ENCODE measurements around the gene LAMA2. TPM values are rescaled to one million over a fixed set of nuclear protein-coding genes. Genes with fewer than 3 reads are reported as not detected.

LAMA2 gene
- total and polyA plus RNA-seq, 2 of the 8 experiments (the other 6 are each of a cell fraction or from before 2014, with no cell fraction given): 1.3 to 3.8 TPM

- H3K9ac ChIP-seq (replicated peaks in 1 of 4; ENCODE audit: extremely low read depth in 1 of 4, low read depth in 3 of 4, low read length in 3 of 4): no peak overlapping the region
- no peak overlapping the region for H4K91ac ChIP-seq (replicated peaks; ENCODE audit: insufficient read length, low read length)
- no peak overlapping the region for H3K4me3 ChIP-seq (ENCODE audit: extremely low read depth in 1 of 4, insufficient read depth in 2 of 4, low read depth in 3 of 4, low read length in 4 of 4)
- no peak overlapping the region for H2BK12ac ChIP-seq (ENCODE audit: low read depth, low read length)
- H3K4me2 ChIP-seq (ENCODE audit: insufficient read depth in 1 of 2, low read depth in 2 of 2, low read length in 2 of 2): no peak overlapping the region
- H2BK20ac ChIP-seq (ENCODE audit: low read length): no peak overlapping the region
- no peaks in the 10 kb centered on the region for H3K36me3 ChIP-seq (ENCODE audit: control insufficient read depth in 2 of 4, insufficient read depth in 4 of 4, low read length in 3 of 4)
- H2BK5ac ChIP-seq (ENCODE audit: low read depth, low read length): no peak overlapping the region
- no peaks in the 10 kb centered on the region for H4K20me1 ChIP-seq (replicated peaks in 1 of 2; ENCODE audit: control insufficient read depth in 1 of 2, insufficient read depth in 2 of 2, low read length in 2 of 2)
- FAIRE-seq (no peak), DNase-seq (ENCODE audit: low read depth in 1 of 2, low spot score in 2 of 2) (no peak)
- no peak overlapping the region for H3K14ac ChIP-seq (ENCODE audit: insufficient read length)
- 100% methylated on average over 1 of the region's 1 CpG; no CpG with 5 or more reads in 1 of the 2 experiments for WGBS, 2 experiments (ENCODE audit: extremely low coverage in 1 of 2, insufficient coverage in 1 of 2, insufficient read length in 1 of 2, insufficient replicate concordance in 2 of 2, low coverage in 1 of 2, low lambda C conversion rate in 2 of 2, missing lambda C conversion rate in 1 of 2)
- no peaks in the 10 kb centered on the region for H3K27me3 ChIP-seq (replicated peaks in 1 of 4; ENCODE audit: control insufficient read depth in 3 of 4, extremely low read depth in 1 of 4, insufficient read depth in 3 of 4, low read length in 3 of 4)
- TF ChIP-seq ZNF274 (IDR thresholded peaks at IDR 0.05; ENCODE audit: borderline replicate concordance, extremely low read depth, low read length): no peak
- TF ChIP-seq CEBPB (IDR thresholded peaks at IDR 0.05; ENCODE audit: low read depth, low read length): no peak
- no peak for TF ChIP-seq BRCA1 (IDR thresholded peaks at IDR 0.05; ENCODE audit: low read depth, low read length)
- TF ChIP-seq JUND (IDR thresholded peaks at IDR 0.05; ENCODE audit: low read length): no peak
- TF ChIP-seq SP2 (IDR thresholded peaks at IDR 0.05; ENCODE audit: low read length): no peak
- TF ChIP-seq KDM1A (IDR thresholded peaks at IDR 0.05; ENCODE audit: borderline replicate concordance, low read length): no peak
- TF ChIP-seq HDAC6 (IDR thresholded peaks at IDR 0.05; ENCODE audit: low read depth, low read length): no peak
- TF ChIP-seq BACH1 (IDR thresholded peaks at IDR 0.05; ENCODE audit: low read length): no peak
- no peak for TF ChIP-seq USF2 (IDR thresholded peaks at IDR 0.05; ENCODE audit: low read length)
- no peak for TF ChIP-seq SP4 (IDR thresholded peaks at IDR 0.05; ENCODE audit: low read length)
- TF ChIP-seq SIRT6 (IDR thresholded peaks at IDR 0.05; ENCODE audit: low read length): no peak
- TF ChIP-seq TAF7 (optimal IDR thresholded peaks at IDR 0.05; ENCODE audit: borderline replicate concordance, low read depth, low read length): no peak
- no peak overlapping the region for H3K27ac ChIP-seq (ENCODE audit: low read depth, low read length)
- no peak overlapping the region for H3K23ac ChIP-seq (ENCODE audit: insufficient read length)
- CTCF ChIA-PET (ENCODE audit: partially characterized antibody): no interaction called here
- no peaks in the 10 kb centered on the region for H3K79me1 ChIP-seq (ENCODE audit: low read depth, low read length)
- H2BK15ac ChIP-seq (ENCODE audit: low read length): no peak overlapping the region
- H4K8ac ChIP-seq (ENCODE audit: extremely low read depth, insufficient read depth, low read length): no peak overlapping the region
- H3K56ac ChIP-seq (replicated peaks; ENCODE audit: insufficient read length, low read depth, low read length): no peak overlapping the region
- no peak overlapping the region for H3K18ac ChIP-seq (ENCODE audit: extremely low read depth, low read length)
- no peaks in the 10 kb centered on the region; a peak in 1 of 7 replicates for H3K4me1 ChIP-seq (replicated peaks in 1 of 4; ENCODE audit: control insufficient read depth in 3 of 4, insufficient read depth in 4 of 4, low read length in 3 of 4)
- no peak overlapping the region for H3K4ac ChIP-seq (replicated peaks; ENCODE audit: insufficient read length, low read depth, low read length)
- H2AK5ac ChIP-seq (ENCODE audit: low read depth, low read length): no peak overlapping the region
- H4K5ac ChIP-seq (ENCODE audit: insufficient read length, low read depth, low read length): no peak overlapping the region
- no peak overlapping the region for H2BK120ac ChIP-seq (replicated peaks; ENCODE audit: low read depth, low read length)
- H3K9me3 ChIP-seq (ENCODE audit: insufficient read depth in 2 of 2, low read depth in 1 of 2, low read length in 1 of 2): no peaks in the 10 kb centered on the region
- no peak overlapping the region for H2AFZ ChIP-seq (ENCODE audit: low read length)
- POLR2A ChIA-PET (ENCODE audit: partially characterized antibody): interaction anchor here (0.7 kb wide), 1 partner anchor 12 kb away, joined by 3 read pairs; no protein-coding TSS in a partner anchor
- no peaks in the 10 kb centered on the region for H3K79me2 ChIP-seq (ENCODE audit: control insufficient read depth in 1 of 2, insufficient read depth in 2 of 2, low read length in 2 of 2)
- H3K23me2 ChIP-seq (ENCODE audit: low read depth, low read length): no peaks in the 10 kb centered on the region
These were observed 301.9 kb downstream of the LAMA2 start for GRCh38 chr6:129184808-129185366.
